Measurements from ENCODE around the gene NAP1L4.
"Not testable (repeated sequence)": the region's sequence is repeated elsewhere in the genome, so short reads cannot be mapped to it uniquely, and the experiment has no call there.

Gene NAP1L4

DNA sequence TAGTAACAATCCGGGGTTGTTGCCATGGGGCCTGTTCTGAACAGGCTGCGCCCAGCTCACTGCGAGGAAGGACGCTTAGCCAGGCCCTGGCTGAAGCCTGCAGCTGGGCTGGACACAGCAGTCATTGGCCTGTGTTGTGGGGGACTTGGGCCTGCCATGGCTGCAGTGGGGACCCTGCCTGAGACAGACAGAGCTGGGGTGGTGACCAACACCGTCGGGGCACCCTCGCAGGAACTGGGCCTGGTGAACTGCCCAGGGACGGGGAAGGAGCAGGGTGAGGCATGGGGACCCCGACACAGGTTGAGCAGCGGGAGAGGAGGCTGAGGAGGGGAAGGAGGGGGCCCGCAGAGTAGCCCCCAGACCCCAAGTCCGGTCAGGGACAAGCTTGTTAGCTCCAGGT lies 71.8 kb downstream of the NAP1L4 start:
- no peak for DNase-seq

GRCh38 chr11:2919837-2920236 lies 72.3 kb downstream of the NAP1L4 start:
- no peak for DNase-seq

GRCh38 chr11:2919188-2919587 lies 72.9 kb downstream of the NAP1L4 start:
- DNase-seq = no peak

- no peak for DNase-seq
These were observed 74.2 kb downstream of the NAP1L4 start for GRCh38 chr11:2917842-2918490.

- DNase-seq = no peak
These were observed 75.1 kb downstream of the NAP1L4 start for GRCh38 chr11:2916892-2917645.

GRCh38 chr11:2916114-2916891 lies 75.8 kb downstream of the NAP1L4 start:
- DNase-seq = no peak

DNA sequence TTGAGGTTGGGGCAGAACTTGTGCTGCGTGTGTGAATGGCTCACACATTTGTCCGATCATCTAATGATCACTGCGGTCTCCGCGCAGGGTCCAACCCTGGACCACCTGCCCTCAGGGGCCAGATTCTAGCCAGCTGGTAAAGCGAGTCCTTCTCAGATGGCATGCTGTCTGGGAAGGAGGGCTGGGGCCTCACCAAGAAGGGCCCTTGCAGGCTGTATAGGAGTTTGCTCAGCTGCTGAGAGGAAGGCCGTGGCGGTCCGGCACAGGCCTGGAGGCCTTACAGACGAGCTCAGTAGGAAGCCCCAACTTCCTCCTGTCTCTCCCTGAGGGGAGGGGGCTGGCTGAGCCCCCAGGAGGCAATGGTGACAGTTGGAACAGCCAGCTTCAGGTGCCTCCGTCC lies 76.7 kb downstream of the NAP1L4 start:
- no peak for DNase-seq

DNA sequence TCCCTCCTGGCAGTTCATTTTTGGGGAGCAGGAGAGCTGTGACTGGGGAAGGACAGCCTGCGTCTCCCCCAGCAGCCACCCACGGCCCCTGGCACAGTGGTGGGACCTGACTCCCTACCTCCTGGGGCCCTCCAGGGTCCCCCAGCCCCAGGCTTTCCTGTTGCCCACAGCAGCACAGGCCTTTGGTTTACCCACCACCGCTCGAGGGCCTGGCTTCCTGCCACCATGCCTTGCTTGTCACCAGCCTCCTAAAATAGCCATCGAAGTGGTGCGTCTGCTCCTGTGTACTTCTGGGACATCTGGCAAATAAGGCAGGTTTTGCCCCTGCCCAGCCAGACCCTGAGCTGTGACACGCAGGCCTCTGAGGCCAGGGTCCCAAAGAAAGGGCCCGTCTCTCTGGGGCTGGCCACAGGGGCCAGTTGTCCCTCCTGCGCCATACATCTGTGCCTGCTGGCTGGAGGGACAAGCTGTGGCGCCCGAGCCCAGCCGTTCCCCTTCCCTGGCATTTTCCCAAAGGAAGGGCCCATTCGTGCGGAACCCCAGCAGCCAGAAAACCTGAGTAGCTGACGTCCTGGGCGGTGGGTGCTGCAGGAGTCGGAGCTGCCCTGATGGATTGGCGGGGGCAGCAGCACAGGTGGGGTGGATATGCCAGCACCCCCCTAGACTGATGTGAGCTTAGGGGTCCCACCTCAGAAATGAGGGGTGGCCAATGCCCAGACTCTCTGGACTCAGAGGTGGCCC lies 77.5 kb downstream of the NAP1L4 start:
- no peak for DNase-seq

GRCh38 chr11:2913776-2914175 lies 78.4 kb downstream of the NAP1L4 start:
- DNase-seq = no peak

GRCh38 chr11:2913019-2913431 lies 79.1 kb downstream of the NAP1L4 start:
- DNase-seq = no peak

- no peak for DNase-seq
These were observed 79.6 kb downstream of the NAP1L4 start for GRCh38 chr11:2912498-2912897.

DNA sequence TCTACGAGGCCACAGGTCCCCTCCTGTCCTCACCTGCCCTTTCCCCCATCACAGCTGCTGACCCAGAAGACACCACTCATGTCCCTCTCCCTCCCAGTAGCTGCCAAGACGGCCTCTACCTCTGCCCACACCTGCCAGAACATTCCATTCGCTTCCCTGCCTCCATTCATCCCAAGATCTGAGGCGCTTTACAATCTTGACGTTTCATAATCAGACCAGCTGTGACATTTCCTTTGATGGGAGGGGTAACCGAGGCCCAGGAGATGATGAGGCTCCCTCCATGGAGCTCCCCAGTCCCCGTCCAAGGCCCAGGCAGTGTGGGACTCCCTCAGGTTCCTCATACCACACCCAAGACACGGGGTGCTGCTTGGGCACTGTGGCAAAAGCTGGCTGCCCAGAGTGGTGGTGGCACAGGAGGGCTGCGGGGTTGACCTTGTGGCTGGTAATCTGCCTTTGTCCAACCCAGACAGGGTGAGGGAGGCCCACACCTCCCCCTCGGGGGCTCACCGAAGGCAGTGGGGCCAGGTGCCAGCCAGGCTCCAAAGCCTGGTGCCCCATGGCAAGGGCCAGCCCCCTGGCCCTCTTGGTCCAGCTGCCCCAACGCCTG lies 80.2 kb downstream of the NAP1L4 start:
- DNase-seq = no peak

DNA sequence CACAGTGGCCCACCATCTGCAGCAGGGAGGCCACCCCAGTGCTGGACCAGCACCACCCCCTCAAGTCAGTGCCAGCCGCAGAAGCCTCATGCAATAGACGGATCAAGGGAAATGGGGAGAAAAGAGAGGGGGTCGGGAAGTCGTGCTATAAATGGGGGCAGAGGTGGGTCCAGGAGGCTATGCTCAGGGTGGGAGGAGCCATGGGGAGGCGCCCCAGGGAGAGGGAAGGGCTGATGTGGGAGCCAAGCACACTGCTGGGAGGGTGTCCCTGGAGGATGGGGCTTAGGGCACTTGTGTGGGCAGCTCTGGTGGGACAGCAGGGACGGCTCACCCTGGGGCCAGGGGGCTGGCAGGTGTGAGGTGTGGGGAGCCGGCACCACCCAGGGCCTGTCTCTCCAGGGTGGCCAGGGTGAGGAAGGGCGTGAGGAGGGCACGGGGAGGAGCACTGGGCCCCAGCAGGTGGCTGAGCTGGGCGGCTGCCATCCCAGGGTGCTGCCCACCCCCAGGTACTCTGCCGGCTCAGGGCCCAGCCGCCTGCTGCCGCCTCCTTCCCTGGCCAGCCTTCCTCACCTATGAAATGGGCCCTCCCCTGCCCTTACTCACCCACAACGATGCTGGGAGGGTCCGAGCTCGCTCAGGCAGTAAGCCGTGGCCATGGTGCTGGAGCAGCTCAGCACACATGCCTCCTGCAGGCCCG lies 80.9 kb downstream of the NAP1L4 start:
- DNase-seq = no peak

GRCh38 chr11:2910401-2910955 lies 81.7 kb downstream of the NAP1L4 start:
- DNase-seq = no peak

DNA sequence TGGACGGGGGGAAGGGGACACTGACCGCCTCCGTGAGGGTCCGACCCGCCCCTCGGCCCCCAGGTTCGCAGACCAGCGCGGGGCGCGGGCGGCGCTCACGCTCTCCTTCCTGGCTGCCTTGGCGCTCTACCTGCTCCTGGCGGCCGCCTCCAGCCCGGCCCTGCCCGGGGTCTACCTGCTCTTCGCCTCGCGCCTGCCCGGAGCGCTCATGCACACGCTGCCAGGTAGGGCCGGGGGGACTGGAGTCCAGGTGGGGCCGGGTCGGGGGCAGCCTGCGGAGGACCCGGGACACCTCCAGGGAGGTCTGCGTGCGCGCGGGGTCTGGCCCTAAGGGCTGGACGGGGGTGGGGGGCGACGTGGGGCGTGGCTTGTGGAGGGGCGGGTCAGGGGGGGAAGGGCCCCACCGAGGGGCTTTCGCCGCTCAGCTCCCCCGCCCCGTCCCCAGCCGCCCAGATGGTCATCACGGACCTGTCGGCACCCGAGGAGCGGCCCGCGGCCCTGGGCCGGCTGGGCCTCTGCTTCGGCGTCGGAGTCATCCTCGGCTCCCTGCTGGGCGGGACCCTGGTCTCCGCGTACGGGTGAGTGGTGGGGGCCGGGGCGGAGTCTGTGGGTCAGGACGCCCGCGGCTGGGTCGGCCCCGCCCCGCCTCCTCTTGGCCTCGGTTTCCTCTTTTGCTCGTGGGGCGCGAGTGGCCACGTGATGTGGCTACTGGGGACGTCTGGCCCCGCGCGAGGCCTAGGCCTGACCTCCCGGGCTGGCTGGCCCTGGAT lies 82.8 kb downstream of the NAP1L4 start:
- DNase-seq = no peak

- DNase-seq = no peak
These were observed 84.0 kb downstream of the NAP1L4 start for GRCh38 chr11:2908130-2908529.

GRCh38 chr11:2905299-2905698 lies 86.8 kb downstream of the NAP1L4 start:
- not testable (repeated sequence) for DNase-seq

- DNase-seq = no peak
These were observed 87.7 kb downstream of the NAP1L4 start for GRCh38 chr11:2904153-2905052.

DNA sequence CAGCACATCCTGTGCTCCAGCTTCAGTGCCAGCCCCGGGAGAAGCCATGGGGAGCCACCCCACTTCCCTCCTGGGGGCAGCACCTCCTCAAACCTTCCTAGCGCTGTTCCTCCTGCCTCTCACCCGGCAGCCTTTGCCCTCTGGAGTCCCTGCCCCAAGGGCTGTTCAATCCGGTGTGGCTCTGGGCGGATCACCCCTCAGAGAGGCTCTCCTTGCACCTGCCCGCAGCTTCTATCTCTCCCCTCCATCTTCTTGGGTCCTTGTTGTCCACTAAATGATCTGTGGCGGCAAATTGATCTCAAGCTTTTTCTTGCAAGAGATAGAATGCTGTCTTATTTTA lies 88.5 kb downstream of the NAP1L4 start:
- DNase-seq = no peak

Data from activated CD8-positive, alpha-beta memory T cell treated with anti-CD3 and anti-CD28 coated beads, Interleukin-2, amount 50 U/mL, for 48 hours (primary cell).